ENCODE data around the gene DUOXA1. TPM values are rescaled to one million over a fixed set of nuclear protein-coding genes. Genes with fewer than 3 reads are reported as not detected.

The DUOXA1 gene
- total and polyA plus RNA-seq, 2 donors (not counting 1 experiment from before 2014, with no cell fraction given): not detected

- peaks cover 65% of the 10 kb centered on the region for H3K27me3 ChIP-seq (ENCODE audit: control insufficient read depth, insufficient read depth, low read length)
These were observed 1.8 kb upstream of the DUOXA1 start for GRCh38 chr15:45131510-45131909.

GRCh38 chr15:45130291-45131000 is 767 bp upstream of the DUOXA1 start:
- no peaks in the 10 kb centered on the region for H4K20me1 ChIP-seq (ENCODE audit: control insufficient read depth, extremely low read depth, insufficient read depth, low read length)
- H3K79me2 ChIP-seq (ENCODE audit: control insufficient read depth, insufficient read depth, low read length): no peaks in the 10 kb centered on the region
- H3K9me3 ChIP-seq (ENCODE audit: control insufficient read depth, insufficient read depth, low read depth, low read length): no peaks in the 10 kb centered on the region
- peak; percentile 40 for TF ChIP-seq EZH2 (IDR thresholded peaks at IDR 0.05; ENCODE audit: low read length, missing control alignments)
- no peak for TF ChIP-seq CTCF (conservative IDR thresholded peaks at IDR 0.05 in 1 of 2, IDR thresholded peaks at IDR 0.05 in 1 of 2; ENCODE audit: low read depth in 1 of 2, low read length in 2 of 2)
- no peak overlapping the region for H2AFZ ChIP-seq (ENCODE audit: low read length)
- no peak overlapping the region for H3K4me3 ChIP-seq (replicated peaks in 1 of 4; ENCODE audit: control extremely low read depth in 1 of 4, insufficient read depth in 1 of 4, low read depth in 3 of 4, low read length in 4 of 4)
- H3K36me3 ChIP-seq (ENCODE audit: control insufficient read depth, insufficient read depth, low read length): no peaks in the 10 kb centered on the region
- H3K27me3 ChIP-seq (ENCODE audit: control insufficient read depth, insufficient read depth, low read length): peaks cover 70% of the 10 kb centered on the region
- no peaks in the 10 kb centered on the region for H3K4me1 ChIP-seq (ENCODE audit: control insufficient read depth, extremely low read depth, insufficient read depth, low read length)
- no peak for DNase-seq (ENCODE audit: low read depth in 2 of 2)
- H3K4me2 ChIP-seq (ENCODE audit: extremely low read depth, insufficient read depth, low read length): no peak overlapping the region
- no peak overlapping the region for H3K27ac ChIP-seq (ENCODE audit: insufficient read depth, low read length)
- H3K9ac ChIP-seq (ENCODE audit: insufficient read depth, low read length): no peak overlapping the region

More at GRCh38 chr15:45131510-45131909, 1.8 kb upstream of the DUOXA1 start:
- no peaks in the 10 kb centered on the region for H3K79me2 ChIP-seq (ENCODE audit: control insufficient read depth, insufficient read depth, low read length)
- H3K9me3 ChIP-seq (ENCODE audit: control insufficient read depth, insufficient read depth, low read depth, low read length): no peaks in the 10 kb centered on the region
- TF ChIP-seq CTCF (conservative IDR thresholded peaks at IDR 0.05 in 1 of 2, IDR thresholded peaks at IDR 0.05 in 1 of 2; ENCODE audit: low read depth in 1 of 2, low read length in 2 of 2): no peak
- H3K9ac ChIP-seq (ENCODE audit: insufficient read depth, low read length): no peak overlapping the region
- H2AFZ ChIP-seq (ENCODE audit: low read length): no peak overlapping the region
- no peaks in the 10 kb centered on the region for H3K4me1 ChIP-seq (ENCODE audit: control insufficient read depth, extremely low read depth, insufficient read depth, low read length)
- DNase-seq (ENCODE audit: low read depth in 2 of 2): no peak
- H3K4me3 ChIP-seq (replicated peaks in 1 of 4; ENCODE audit: control extremely low read depth in 1 of 4, insufficient read depth in 1 of 4, low read depth in 3 of 4, low read length in 4 of 4): no peak overlapping the region
- no peaks in the 10 kb centered on the region for H3K36me3 ChIP-seq (ENCODE audit: control insufficient read depth, insufficient read depth, low read length)
- H3K4me2 ChIP-seq (ENCODE audit: extremely low read depth, insufficient read depth, low read length): no peak overlapping the region
- no peak overlapping the region for H3K27ac ChIP-seq (ENCODE audit: insufficient read depth, low read length)
- H4K20me1 ChIP-seq (ENCODE audit: control insufficient read depth, extremely low read depth, insufficient read depth, low read length): no peaks in the 10 kb centered on the region

- peaks cover 63% of the 10 kb centered on the region for H3K27me3 ChIP-seq (ENCODE audit: control insufficient read depth, insufficient read depth, low read length)
These were observed 574 bp downstream of the DUOXA1 start for GRCh38 chr15:45128971-45129639.

More at GRCh38 chr15:45128971-45129639, 574 bp downstream of the DUOXA1 start:
- DNase-seq (ENCODE audit: low read depth in 2 of 2): no peak
- no peaks in the 10 kb centered on the region for H3K9me3 ChIP-seq (ENCODE audit: control insufficient read depth, insufficient read depth, low read depth, low read length)
- H3K36me3 ChIP-seq (ENCODE audit: control insufficient read depth, insufficient read depth, low read length): no peaks in the 10 kb centered on the region
- H4K20me1 ChIP-seq (ENCODE audit: control insufficient read depth, extremely low read depth, insufficient read depth, low read length): no peaks in the 10 kb centered on the region
- no peak overlapping the region for H3K4me2 ChIP-seq (ENCODE audit: extremely low read depth, insufficient read depth, low read length)
- H2AFZ ChIP-seq (ENCODE audit: low read length): no peak overlapping the region
- H3K27ac ChIP-seq (ENCODE audit: insufficient read depth, low read length): no peak overlapping the region
- H3K9ac ChIP-seq (ENCODE audit: insufficient read depth, low read length): no peak overlapping the region
- no peak overlapping the region for H3K4me3 ChIP-seq (replicated peaks in 1 of 4; ENCODE audit: control extremely low read depth in 1 of 4, insufficient read depth in 1 of 4, low read depth in 3 of 4, low read length in 4 of 4)
- H3K4me1 ChIP-seq (ENCODE audit: control insufficient read depth, extremely low read depth, insufficient read depth, low read length): no peaks in the 10 kb centered on the region
- TF ChIP-seq CTCF (conservative IDR thresholded peaks at IDR 0.05 in 1 of 2, IDR thresholded peaks at IDR 0.05 in 1 of 2; ENCODE audit: low read depth in 1 of 2, low read length in 2 of 2) (no peak), EZH2 (IDR thresholded peaks at IDR 0.05; ENCODE audit: low read length, missing control alignments) (peak; percentile 80)
- no peaks in the 10 kb centered on the region for H3K79me2 ChIP-seq (ENCODE audit: control insufficient read depth, insufficient read depth, low read length)
